ENCODE results near the gene TMEM248.
A peak's percentile ranks its signal among the peaks of the same experiment; 100 is the strongest.
"Not testable (repeated sequence)": the region's sequence is repeated elsewhere in the genome, so short reads cannot be mapped to it uniquely, and the experiment has no call there.

TMEM248 gene

GRCh38 chr7:66903360-66904062, 17.5 kb upstream of the TMEM248 start:
- H3K4me3 ChIP-seq (ENCODE audit: low read depth, low read length), result no peak overlapping the region
- no peak for TF ChIP-seq CTCF (IDR thresholded peaks at IDR 0.05; ENCODE audit: low read depth, low read length)

GRCh38 chr7:66904063-66904593, 16.9 kb upstream of the TMEM248 start:
- no peak for TF ChIP-seq CTCF (IDR thresholded peaks at IDR 0.05; ENCODE audit: low read depth, low read length)
- no peak overlapping the region for H3K4me3 ChIP-seq (ENCODE audit: low read depth, low read length)

- no peak for TF ChIP-seq CTCF (IDR thresholded peaks at IDR 0.05; ENCODE audit: low read depth, low read length)
- no peak overlapping the region for H3K4me3 ChIP-seq (ENCODE audit: low read depth, low read length)
These were observed 15.7 kb upstream of the TMEM248 start for GRCh38 chr7:66905278-66905677.

- 0 out of 2 replicates have a peak, but pooled peaks have one; percentile 10 for TF ChIP-seq CTCF (IDR thresholded peaks at IDR 0.05; ENCODE audit: low read depth, low read length)
- H3K4me3 ChIP-seq (ENCODE audit: low read depth, low read length), result no peak overlapping the region
These were observed 15.3 kb upstream of the TMEM248 start for GRCh38 chr7:66905689-66906088.

GRCh38 chr7:66907731-66908130, 13.3 kb upstream of the TMEM248 start:
- no peak overlapping the region for H3K4me3 ChIP-seq (ENCODE audit: low read depth, low read length)
- no peak for TF ChIP-seq CTCF (IDR thresholded peaks at IDR 0.05; ENCODE audit: low read depth, low read length)

- not testable (repeated sequence) for H3K4me3 ChIP-seq (ENCODE audit: low read depth, low read length)
These were observed 12.4 kb upstream of the TMEM248 start for GRCh38 chr7:66908598-66908997.

- no peak overlapping the region for H3K4me3 ChIP-seq (ENCODE audit: low read depth, low read length)
- TF ChIP-seq CTCF (IDR thresholded peaks at IDR 0.05; ENCODE audit: low read depth, low read length), result no peak
These were observed 10.2 kb upstream of the TMEM248 start for GRCh38 chr7:66910789-66911188.

- H3K4me3 ChIP-seq (ENCODE audit: low read depth, low read length), result not testable (repeated sequence)
These were observed 9.8 kb upstream of the TMEM248 start for GRCh38 chr7:66911191-66911590.
